Testis (tissue), 3 donors: ENCODE results near the gene SLC25A25. TPM values are rescaled to one million over a fixed set of nuclear protein-coding genes. Genes with fewer than 3 reads are reported as not detected.
"Not testable (repeated sequence)": the region's sequence is repeated elsewhere in the genome, so short reads cannot be mapped to it uniquely, and the experiment has no call there.

Source experiments
- DNase-seq: peaks from one replicate; pipeline ENCODE4 v3.0.0-alpha.2; 2019
- H3K27ac ChIP-seq, 2 donors: fragments of 200-600 bp; sonication (generic); one replicate each; pipeline ENCODE4 v1.5.1; 2019
- H3K27me3 ChIP-seq: fragments of 200-600 bp; sonication (generic); one replicate; pipeline ENCODE4 v1.5.1; 2019
- H3K36me3 ChIP-seq: fragments of 200-600 bp; sonication (generic); one replicate; pipeline ENCODE4 v1.5.1; 2017; ENCODE audit warnings: low read depth; ENCODE audit errors: missing control alignments
- H3K4me1 ChIP-seq: fragments of 200-600 bp; sonication (generic); one replicate; pipeline ENCODE4 v1.5.1; 2019
- H3K4me3 ChIP-seq, 2 donors: fragments of 200-600 bp; sonication (generic); one replicate each; pipeline ENCODE4 v1.5.1; 2017 to 2019
- H3K9me3 ChIP-seq: fragments of 200-600 bp; sonication (generic); one replicate; pipeline ENCODE4 v1.5.1; 2017
- CTCF ChIP-seq, 3 experiments: fragments of 450-650 bp in 2 of 3; fragments of 200-600 bp in 1 of 3; sonication (generic) in 1 of 3; IDR thresholded peaks; one replicate each; pipeline ENCODE4 v1.5.1; 2016 to 2019; ENCODE audit warnings: antibody characterized with exemption in 3 of 3, mild to moderate bottlenecking in 2 of 3, moderate library complexity in 1 of 3
- POLR2A ChIP-seq: fragments of 450-650 bp; IDR thresholded peaks from one replicate; pipeline ENCODE4 v1.6.1; 2017; ENCODE audit warnings: antibody characterized with exemption, mild to moderate bottlenecking, moderate library complexity
- WGBS, 2 donors: methylation state at CpG; one replicate each; pipeline ENCODE4 v1.1.5; 2018; 5-methylcytosine and 5-hydroxymethylcytosine counted together
- intact Hi-C: fragments of 100-400 bp; cut with DNase I; formaldehyde crosslinking; loops from one replicate; pipeline ENCODE4 v1.15.1; 2023; ENCODE audit warnings: low total_unique reads
- polyA plus RNA-seq: library from polyadenylated mRNA; stranded (reverse); fragments of 350-450 nt; fragmentation: Illumina TruSeq; extraction: RNeasy Lipid Tissue Mini Kit (QIAGEN cat#74804); gene quantifications from one replicate; pipeline ENCODE4 v1.2.3, GENCODE V29; 2014; ENCODE audit warnings: low read depth, low replicate concordance; ENCODE audit not compliant: insufficient read depth
- total RNA-seq, 2 donors: library from RNA; depleted of rRNA; stranded (reverse); fragments of >200 nt; gene quantifications; one replicate each; pipeline ENCODE4 v1.2.3, GENCODE V29; 2016

The SLC25A25 gene
- total and polyA plus RNA-seq, 3 donors from 2014 or later: 15.0 to 21.1 (median 19.1) TPM

DNA sequence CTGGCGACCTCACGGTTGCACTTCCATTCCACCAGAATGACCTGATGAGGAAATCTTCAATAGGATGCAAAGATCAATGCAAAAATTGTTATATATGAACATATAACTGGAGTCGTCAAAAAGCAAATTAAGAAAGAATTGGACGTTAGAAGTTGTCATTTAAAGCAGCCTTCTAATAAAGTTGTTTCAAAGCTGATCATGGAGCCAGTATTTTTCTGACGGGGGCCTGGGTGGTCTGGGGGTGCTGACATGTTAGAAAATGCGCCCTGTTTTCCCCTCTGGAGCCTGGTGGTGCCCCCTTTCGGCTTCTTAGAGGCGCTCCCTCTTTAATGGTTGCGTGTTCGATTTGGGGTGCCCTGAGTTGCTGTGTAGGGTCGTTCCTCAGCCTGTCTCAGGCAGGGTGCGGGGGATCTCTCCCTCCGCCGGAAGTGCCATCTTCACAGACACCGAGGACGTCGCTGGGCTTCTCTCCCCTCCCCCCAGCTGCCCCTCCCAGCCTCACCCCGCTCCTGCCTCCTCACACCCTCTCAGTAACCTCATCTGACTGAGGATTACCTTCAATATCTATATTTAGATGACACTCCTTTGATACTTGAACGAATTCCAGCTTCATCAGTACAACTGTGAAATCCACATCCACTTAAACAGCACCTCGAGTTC, 41.1 kb downstream of the SLC25A25 start:
- no peak overlapping the region for H3K4me3 ChIP-seq
- H3K9me3 ChIP-seq: no peaks in the 10 kb centered on the region
- no peak overlapping the region for H3K27ac ChIP-seq
- DNase-seq: no peak
- TF ChIP-seq POLR2A (no peak), CTCF (IDR thresholded peaks at IDR 0.05) (no peak)
- 64 to 79% methylated on average over 20 of the region's 20 CpGs for WGBS, 2 donors
- H3K36me3 ChIP-seq: no peaks in the 10 kb centered on the region
- H3K4me1 ChIP-seq: peaks cover 26% of the 10 kb centered on the region
- intact Hi-C loops: no loop called here
- no peaks in the 10 kb centered on the region for H3K27me3 ChIP-seq

DNA sequence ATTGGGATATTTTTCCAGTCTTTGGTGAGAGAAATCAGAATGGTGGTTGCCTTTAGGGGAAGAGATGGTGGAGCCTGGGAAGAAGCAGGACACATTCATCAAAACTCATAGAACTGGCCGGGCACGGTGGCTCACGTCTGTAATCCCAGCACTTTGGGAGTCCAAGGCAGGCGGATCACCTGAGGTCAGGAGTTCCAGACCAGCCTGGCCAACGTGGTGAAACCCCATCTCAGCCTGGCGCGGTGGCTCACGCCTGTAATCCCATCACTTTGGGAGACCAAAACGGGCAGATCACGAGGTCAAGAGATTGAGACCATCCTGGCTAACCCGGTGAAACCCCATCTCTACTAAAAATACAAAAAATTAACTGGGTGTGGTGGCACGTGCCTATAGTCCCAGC, 43.7 kb downstream of the SLC25A25 start:
- H3K36me3 ChIP-seq, DNase-seq, intact Hi-C loops, H3K27ac ChIP-seq, H3K4me3 ChIP-seq, H3K9me3 ChIP-seq, H3K27me3 ChIP-seq: not testable (repeated sequence)
- 83 to 88% methylated on average over 12 of the region's 12 CpGs for WGBS, 2 donors
- peaks cover 18% of the 10 kb centered on the region for H3K4me1 ChIP-seq

- DNase-seq: no peak
- no peaks in the 10 kb centered on the region for H3K9me3 ChIP-seq
- TF ChIP-seq POLR2A (no peak), CTCF (IDR thresholded peaks at IDR 0.05) (no peak)
- H3K36me3 ChIP-seq: no peaks in the 10 kb centered on the region
- intact Hi-C loops: no loop called here
- peaks cover 3% of the 10 kb centered on the region for H3K4me1 ChIP-seq
- no peak overlapping the region for H3K27ac ChIP-seq
- no peaks in the 10 kb centered on the region for H3K27me3 ChIP-seq
- no peak overlapping the region for H3K4me3 ChIP-seq
- WGBS, 2 donors: 93 to 94% methylated on average over 7 to 12 of the region's 12 CpGs
Observed at GRCh38 chr9:128113526-128114325, 45.7 kb downstream of the SLC25A25 start.

- Histone ChIP-seq H3K4me3 (no peak overlapping the region), H3K27ac (no peak overlapping the region), H3K9me3 (no peaks in the 10 kb centered on the region), H3K36me3 (no peaks in the 10 kb centered on the region), H3K27me3 (no peaks in the 10 kb centered on the region), H3K4me1 (peaks cover 3% of the 10 kb centered on the region)
- no peak for DNase-seq
- TF ChIP-seq POLR2A (no peak), CTCF (IDR thresholded peaks at IDR 0.05) (no peak)
- intact Hi-C loops: loop anchor here (5.0 kb wide), 1 partner anchor 172 kb away; no protein-coding TSS in a partner anchor
- WGBS, 2 donors: 87 to 90% methylated on average over 16 to 29 of the region's 29 CpGs
Observed at GRCh38 chr9:128114326-128115186, 46.5 kb downstream of the SLC25A25 start.
